HG03280 (cell line): ENCODE measurements around the gene GMDS.

Experiments used
- ATAC-seq: cut with Tn5 transposase; IDR thresholded peaks from one replicate; pipeline ENCODE4 v1.9.1; 2021; ENCODE audit warnings: mild to moderate bottlenecking, moderate library complexity; ENCODE audit not compliant: unreplicated experiment

GMDS gene

GRCh38 chr6:1789092-1789491 is 456.3 kb downstream of the GMDS start:
- no peak for ATAC-seq

- ATAC-seq, result no peak
These were observed 457.5 kb downstream of the GMDS start for GRCh38 chr6:1787894-1788293.

GRCh38 chr6:1786455-1787453 is 458.7 kb downstream of the GMDS start:
- ATAC-seq, result peak; percentile 44

GRCh38 chr6:1784422-1784884 is 461.0 kb downstream of the GMDS start:
- no peak for ATAC-seq

GRCh38 chr6:1781817-1782184 is 463.6 kb downstream of the GMDS start:
- no peak for ATAC-seq

- no peak for ATAC-seq
These were observed 464.1 kb downstream of the GMDS start for GRCh38 chr6:1781152-1781816.

GRCh38 chr6:1780251-1780867 is 465.0 kb downstream of the GMDS start:
- ATAC-seq, result no peak

GRCh38 chr6:1778686-1779235 is 466.6 kb downstream of the GMDS start:
- ATAC-seq, result no peak

- ATAC-seq, result no peak
These were observed 467.3 kb downstream of the GMDS start for GRCh38 chr6:1777921-1778685.

- no peak for ATAC-seq
These were observed 470.0 kb downstream of the GMDS start for GRCh38 chr6:1775441-1775840.

- no peak for ATAC-seq
These were observed 471.0 kb downstream of the GMDS start for GRCh38 chr6:1774226-1774915.

- no peak for ATAC-seq
These were observed 471.7 kb downstream of the GMDS start for GRCh38 chr6:1773700-1774099.

GRCh38 chr6:1770968-1771723 is 474.3 kb downstream of the GMDS start:
- no peak for ATAC-seq

GRCh38 chr6:1770435-1770843 is 475.0 kb downstream of the GMDS start:
- no peak for ATAC-seq

- ATAC-seq, result no peak
These were observed 477.7 kb downstream of the GMDS start for GRCh38 chr6:1767481-1768246.

GRCh38 chr6:1766654-1767053 is 478.8 kb downstream of the GMDS start:
- ATAC-seq, result no peak

GRCh38 chr6:1765160-1765903 is 480.1 kb downstream of the GMDS start:
- no peak for ATAC-seq
